ENCODE results near the gene CORO1A.

Gene CORO1A

DNA sequence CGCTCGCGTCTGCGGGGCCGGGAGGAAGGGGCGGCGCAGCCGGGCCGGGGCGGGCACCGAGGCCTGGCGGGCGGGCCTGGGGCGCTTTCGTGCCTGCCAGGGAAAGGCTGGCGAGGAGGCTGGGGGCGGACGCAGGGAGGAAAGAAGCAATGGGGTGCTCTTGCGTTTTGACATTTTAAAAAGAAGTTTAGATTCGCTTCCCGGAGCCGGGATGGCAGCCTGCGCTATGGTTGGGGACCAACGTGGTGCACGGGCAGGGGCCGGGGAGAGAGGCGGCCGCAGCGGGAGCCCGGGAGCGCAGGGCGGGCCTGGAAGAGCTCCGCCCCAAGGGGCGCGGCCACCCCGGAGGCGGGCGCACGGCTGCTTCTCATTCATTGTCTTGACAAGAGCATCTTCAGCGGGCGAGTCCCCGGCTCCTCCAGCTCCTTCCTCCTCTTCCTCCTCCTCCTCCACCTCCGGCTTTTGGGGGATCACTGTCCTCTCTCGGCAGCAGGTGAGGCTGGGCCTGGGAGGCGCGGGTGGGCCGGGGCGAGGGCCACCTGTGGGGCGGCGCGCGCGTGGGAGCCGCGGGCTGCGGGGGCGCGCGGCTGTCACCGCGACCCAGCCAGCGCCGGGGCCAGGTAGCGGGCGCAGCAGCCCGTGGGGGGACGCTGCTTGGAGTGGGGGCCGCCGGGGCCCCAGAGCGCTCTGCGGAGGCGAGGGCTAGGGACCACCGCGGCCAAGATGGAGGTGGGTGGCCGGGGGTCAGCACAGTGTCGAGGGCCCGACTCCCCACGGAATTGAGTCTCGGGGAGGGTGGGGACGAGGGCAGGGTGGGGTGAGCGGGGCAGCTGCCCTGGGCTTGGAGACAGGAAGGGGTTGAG lies at the start of gene CORO1A:
Gene CORO1A, plus strand, starts transcription at position 370 of the 863 bp plus-strand sequence. CDS start 1,608 bp downstream, outside the sequence.
- ATAC-seq (ENCODE audit: insufficient read depth, low read depth) (peak; percentile 65), DNase-seq (peak; percentile 91)
- TF ChIP-seq EZH2 (IDR thresholded peaks at IDR 0.05; ENCODE audit: borderline replicate concordance, low read depth, low read length, severe bottlenecking), result no peak
- TF ChIP-seq, protein P1, sequence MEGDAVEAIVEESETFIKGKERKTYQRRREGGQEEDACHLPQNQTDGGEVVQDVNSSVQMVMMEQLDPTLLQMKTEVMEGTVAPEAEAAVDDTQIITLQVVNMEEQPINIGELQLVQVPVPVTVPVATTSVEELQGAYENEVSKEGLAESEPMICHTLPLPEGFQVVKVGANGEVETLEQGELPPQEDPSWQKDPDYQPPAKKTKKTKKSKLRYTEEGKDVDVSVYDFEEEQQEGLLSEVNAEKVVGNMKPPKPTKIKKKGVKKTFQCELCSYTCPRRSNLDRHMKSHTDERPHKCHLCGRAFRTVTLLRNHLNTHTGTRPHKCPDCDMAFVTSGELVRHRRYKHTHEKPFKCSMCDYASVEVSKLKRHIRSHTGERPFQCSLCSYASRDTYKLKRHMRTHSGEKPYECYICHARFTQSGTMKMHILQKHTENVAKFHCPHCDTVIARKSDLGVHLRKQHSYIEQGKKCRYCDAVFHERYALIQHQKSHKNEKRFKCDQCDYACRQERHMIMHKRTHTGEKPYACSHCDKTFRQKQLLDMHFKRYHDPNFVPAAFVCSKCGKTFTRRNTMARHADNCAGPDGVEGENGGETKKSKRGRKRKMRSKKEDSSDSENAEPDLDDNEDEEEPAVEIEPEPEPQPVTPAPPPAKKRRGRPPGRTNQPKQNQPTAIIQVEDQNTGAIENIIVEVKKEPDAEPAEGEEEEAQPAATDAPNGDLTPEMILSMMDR (IDR thresholded peaks at IDR 0.05; ENCODE audit: borderline replicate concordance, extremely low read depth, low read length, poor library complexity, severe bottlenecking), result no peak
- Histone ChIP-seq H3K4me2 (ENCODE audit: insufficient read depth, low read length) (peak within 1 kb of the TSS; percentile 90), H3K27ac (ENCODE audit: low read length) (peak within 1 kb of the TSS; percentile 97), H3K27me3 (ENCODE audit: insufficient read depth, low read length, poor library complexity) (no peaks in the 10 kb centered on the region), H4K20me1 (ENCODE audit: insufficient read depth, low read length) (peaks cover 26% of the 10 kb centered on the region), H3K4me1 (ENCODE audit: insufficient read depth, low read length) (peaks cover 50% of the 10 kb centered on the region), H3K79me2 (ENCODE audit: insufficient read depth, low read length) (peaks cover 47% of the 10 kb centered on the region), H3K9ac (ENCODE audit: low read depth, low read length) (peak within 1 kb of the TSS; percentile 89), H3K36me3 (ENCODE audit: insufficient read depth, low read length) (peaks cover 41% of the 10 kb centered on the region), H3K9me3 (ENCODE audit: insufficient read depth, low read length, severe bottlenecking) (no peaks in the 10 kb centered on the region), H2AFZ (ENCODE audit: low read depth, low read length) (peak within 1 kb of the TSS; percentile 90), H3K4me3 (ENCODE audit: low read depth in 1 of 2, low read length in 2 of 2) (peak within 1 kb of the TSS; percentile 84 to 93)

DNA sequence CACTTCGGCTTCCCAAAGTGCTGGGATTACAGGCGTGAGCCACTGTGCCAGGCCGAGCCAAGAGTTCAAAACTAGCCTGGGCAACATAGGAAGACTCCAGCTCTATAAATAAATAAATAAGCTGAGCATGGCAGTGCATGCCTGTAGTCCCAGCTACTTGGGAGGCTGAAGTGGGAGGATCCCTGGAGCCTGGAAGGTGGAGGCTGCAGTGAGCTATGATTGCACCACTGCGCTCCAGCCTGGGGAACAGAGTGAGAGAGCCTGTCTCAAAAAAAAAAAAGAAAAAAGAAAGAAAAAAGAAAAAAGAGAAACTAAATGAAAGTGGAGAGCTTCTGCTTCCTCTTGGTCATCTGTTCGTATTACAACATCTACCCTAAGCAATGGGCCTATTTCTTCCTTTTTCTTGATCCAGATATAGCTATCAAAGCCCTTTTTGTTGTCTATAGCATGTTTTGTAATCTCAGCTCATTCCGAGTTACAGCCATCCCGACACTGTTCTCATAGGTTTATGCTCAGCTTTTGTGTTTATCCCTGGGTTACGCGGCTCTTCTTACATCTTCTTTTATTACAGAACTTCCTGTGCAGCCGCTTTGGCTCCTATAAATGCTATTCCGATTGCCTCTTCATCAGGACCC lies 46.3 kb upstream of the CORO1A start:
- no peak overlapping the region for H3K27ac ChIP-seq (ENCODE audit: low read length)
- no peaks in the 10 kb centered on the region for H3K27me3 ChIP-seq (ENCODE audit: insufficient read depth, low read length, poor library complexity)
- no peaks in the 10 kb centered on the region for H4K20me1 ChIP-seq (ENCODE audit: insufficient read depth, low read length)
- DNase-seq (no peak), ATAC-seq (ENCODE audit: insufficient read depth, low read depth) (no peak)
- TF ChIP-seq, protein P1 (IDR thresholded peaks at IDR 0.05; ENCODE audit: borderline replicate concordance, extremely low read depth, low read length, poor library complexity, severe bottlenecking), result no peak
- no peak for TF ChIP-seq EZH2 (IDR thresholded peaks at IDR 0.05; ENCODE audit: borderline replicate concordance, low read depth, low read length, severe bottlenecking)
- no peak overlapping the region for H2AFZ ChIP-seq (ENCODE audit: low read depth, low read length)
- no peaks in the 10 kb centered on the region for H3K36me3 ChIP-seq (ENCODE audit: insufficient read depth, low read length)
- peaks cover 14% of the 10 kb centered on the region for H3K4me1 ChIP-seq (ENCODE audit: insufficient read depth, low read length)
- H3K9me3 ChIP-seq (ENCODE audit: insufficient read depth, low read length, severe bottlenecking), result no peaks in the 10 kb centered on the region
- no peak overlapping the region for H3K4me3 ChIP-seq (ENCODE audit: low read depth in 1 of 2, low read length in 2 of 2)
- H3K9ac ChIP-seq (ENCODE audit: low read depth, low read length), result no peak overlapping the region
- no peaks in the 10 kb centered on the region for H3K79me2 ChIP-seq (ENCODE audit: insufficient read depth, low read length)
- H3K4me2 ChIP-seq (ENCODE audit: insufficient read depth, low read length), result no peak overlapping the region

DNA sequence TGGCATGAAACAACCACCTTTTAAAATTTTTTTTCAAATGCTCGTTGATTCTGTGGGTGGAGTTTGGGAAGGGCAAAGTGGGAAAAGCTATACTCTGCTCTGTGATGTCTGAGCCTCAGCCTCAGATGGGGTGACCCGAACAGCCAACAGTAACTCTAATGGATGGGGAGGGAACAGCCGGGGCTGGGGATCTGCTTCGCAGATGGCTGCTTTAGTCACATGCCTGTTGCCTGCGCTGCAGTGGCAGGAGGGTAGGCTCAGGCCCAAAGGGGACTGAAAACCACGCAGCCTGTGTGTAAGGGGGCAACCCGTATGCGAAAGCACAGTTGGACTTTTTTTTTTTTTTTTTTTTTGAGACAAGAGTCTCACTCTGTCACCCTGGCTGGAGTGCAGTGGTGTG lies 45.5 kb upstream of the CORO1A start:
- 0 out of 2 replicates have a peak overlapping the region, but pooled peaks have one; percentile 36 for H3K27ac ChIP-seq (ENCODE audit: low read length)
- no peak overlapping the region for H3K4me3 ChIP-seq (ENCODE audit: low read depth in 1 of 2, low read length in 2 of 2)
- peaks cover 11% of the 10 kb centered on the region; the same call in 1 of the 2 replicates for H3K4me1 ChIP-seq (ENCODE audit: insufficient read depth, low read length)
- ATAC-seq (ENCODE audit: insufficient read depth, low read depth) (peak; percentile 49; the same call in 2 of the 3 replicates), DNase-seq (peak; percentile 31)
- H3K4me2 ChIP-seq (ENCODE audit: insufficient read depth, low read length), result no peak overlapping the region
- no peaks in the 10 kb centered on the region for H3K27me3 ChIP-seq (ENCODE audit: insufficient read depth, low read length, poor library complexity)
- H3K36me3 ChIP-seq (ENCODE audit: insufficient read depth, low read length), result no peaks in the 10 kb centered on the region
- H2AFZ ChIP-seq (ENCODE audit: low read depth, low read length), result peak overlapping the region; percentile 52
- no peak overlapping the region for H3K9ac ChIP-seq (ENCODE audit: low read depth, low read length)
- no peaks in the 10 kb centered on the region for H4K20me1 ChIP-seq (ENCODE audit: insufficient read depth, low read length)
- no peaks in the 10 kb centered on the region for H3K9me3 ChIP-seq (ENCODE audit: insufficient read depth, low read length, severe bottlenecking)
- no peak for TF ChIP-seq EZH2 (IDR thresholded peaks at IDR 0.05; ENCODE audit: borderline replicate concordance, low read depth, low read length, severe bottlenecking)
- TF ChIP-seq, protein P1 (IDR thresholded peaks at IDR 0.05; ENCODE audit: borderline replicate concordance, extremely low read depth, low read length, poor library complexity, severe bottlenecking), result no peak
- no peaks in the 10 kb centered on the region for H3K79me2 ChIP-seq (ENCODE audit: insufficient read depth, low read length)
